ENCODE measurements around the gene DRD2. TPM values are rescaled to one million over a fixed set of nuclear protein-coding genes. Genes with fewer than 3 reads are reported as not detected.

DRD2 gene
- total and polyA plus RNA-seq, 2 donors (not counting 3 experiments of a cell fraction or from before 2014, with no cell fraction given): not detected

GRCh38 chr11:113481672-113482071 is 6.5 kb upstream of the DRD2 start:
- Histone ChIP-seq H3K4me1 (ENCODE audit: control insufficient read depth, extremely low read depth, insufficient read depth, low read length) (no peaks in the 10 kb centered on the region), H3K27me3 (ENCODE audit: control insufficient read depth in 2 of 2, insufficient read depth in 2 of 2, low read length in 2 of 2) (peaks cover 0 to under 1% of the 10 kb centered on the region in 2 experiments), H3K4me3 (replicated peaks in 1 of 3; ENCODE audit: insufficient read depth in 1 of 3, low read depth in 1 of 3, low read length in 3 of 3) (no peak overlapping the region), H3K4me2 (ENCODE audit: insufficient read depth, low read length) (no peak overlapping the region), H2AFZ (ENCODE audit: low read depth, low read length) (no peak overlapping the region), H3K27ac (ENCODE audit: insufficient read depth, low read depth, low read length) (no peak overlapping the region), H3K9ac (replicated peaks; ENCODE audit: extremely low read depth, insufficient read depth, low read length) (no peak overlapping the region), H3K9me1 (replicated peaks; ENCODE audit: control insufficient read depth, extremely low read depth, insufficient read depth, low read length) (no peaks in the 10 kb centered on the region), H3K9me3 (replicated peaks; ENCODE audit: control insufficient read depth, insufficient read depth, low read length) (no peaks in the 10 kb centered on the region), H3K79me2 (ENCODE audit: control insufficient read depth, insufficient read depth, low read length) (no peaks in the 10 kb centered on the region), H4K20me1 (replicated peaks; ENCODE audit: control insufficient read depth, extremely low read depth, insufficient read depth, low read length) (no peaks in the 10 kb centered on the region), H3K36me3 (ENCODE audit: control insufficient read depth in 2 of 2, extremely low read depth in 1 of 2, insufficient read depth in 2 of 2, low read length in 2 of 2) (no peaks in the 10 kb centered on the region)
- intact Hi-C loops (cut with micrococcal nuclease): no loop called here
- POLR2A ChIA-PET: no interaction called here
- dilution Hi-C loops (cut with MboI; ENCODE audit: extremely low pct_ligation_motif_present, low sequenced_read_pairs): no loop called here
- no peak for FAIRE-seq
- no peak for TF ChIP-seq MYC (IDR thresholded peaks at IDR 0.05; ENCODE audit: low read depth, low read length)
- TF ChIP-seq CTCF (IDR thresholded peaks at IDR 0.05; ENCODE audit: extremely low read depth in 1 of 2, insufficient read depth in 1 of 2, low read depth in 1 of 2, low read length in 2 of 2): no peak
- TF ChIP-seq JUN (IDR thresholded peaks at IDR 0.05; ENCODE audit: borderline replicate concordance, insufficient read depth, insufficient read length, low read depth): no peak
- TF ChIP-seq POLR2AphosphoS5 (IDR thresholded peaks at IDR 0.05; ENCODE audit: insufficient read depth, low read depth, low read length): no peak
- no peak for TF ChIP-seq GATA2 (IDR thresholded peaks at IDR 0.05; ENCODE audit: insufficient read depth, insufficient read length, low read depth, low read length)
- no peak for TF ChIP-seq EZH2 (IDR thresholded peaks at IDR 0.05; ENCODE audit: borderline replicate concordance, low read depth, low read length, severe bottlenecking)
- TF ChIP-seq POLR2A (IDR thresholded peaks at IDR 0.05; ENCODE audit: low read depth, low read length): no peak
- TF ChIP-seq MAX (IDR thresholded peaks at IDR 0.05; ENCODE audit: insufficient read depth, insufficient read length): no peak
- no peak for TF ChIP-seq FOS (IDR thresholded peaks at IDR 0.05; ENCODE audit: borderline replicate concordance, insufficient read depth, low read length)
- CTCF ChIA-PET: no interaction called here
- DNase-seq (ENCODE audit: low read depth, low spot score): no peak
- BruUV-seq (replicated peaks): no TSS peak

All from endothelial cell of umbilical vein (primary cell).